NB4 (cell line): ENCODE data around the gene PPP2R5C.

Source experiments
- CTCF ChIP-seq: IDR thresholded peaks from one replicate; pipeline ENCODE4 v1.5.1; 2012; ENCODE audit warnings: low read depth, low read length
- MAX ChIP-seq: IDR thresholded peaks from 2 replicates; pipeline ENCODE4 v1.6.1; 2011; ENCODE audit warnings: low read depth, low read length
- MYC ChIP-seq: IDR thresholded peaks from 2 replicates; pipeline ENCODE4 v1.6.1; 2011; ENCODE audit warnings: low read depth, low read length
- POLR2A ChIP-seq: IDR thresholded peaks from 2 replicates; pipeline ENCODE4 v1.6.1; 2011; ENCODE audit warnings: mild to moderate bottlenecking; ENCODE audit not compliant: insufficient read length; ENCODE audit errors: extremely low read depth

GRCh38 chr14:101857226-101857625 lies 95.7 kb downstream of the PPP2R5C start:
- TF ChIP-seq CTCF (no peak), POLR2A (no peak), MAX (no peak), MYC (no peak)
